Lung (tissue), 12 donors: ENCODE data around the gene ABR. TPM values are rescaled to one million over a fixed set of nuclear protein-coding genes. Genes with fewer than 3 reads are reported as not detected.

Experiments
- ATAC-seq: fragments of 200-7000 bp; cut with Tn5 transposase; one replicate; pipeline ENCODE4 v1.9.1; 2020; ENCODE audit warnings: moderate number of reproducible peaks; ENCODE audit not compliant: insufficient read depth, low FRiP score
- DNase-seq, 3 donors: peaks; one replicate each; pipeline ENCODE4 v3.0.0-alpha.2; 2013 to 2017
- H3K27ac ChIP-seq, 2 donors: one replicate each; pipeline ENCODE4 v1.5.1; 2013; ENCODE audit warnings: mild to moderate bottlenecking in 2 of 2, moderate library complexity in 2 of 2, control low read depth in 1 of 2, inconsistent platforms in 1 of 2, low read depth in 1 of 2, low read length in 1 of 2
- H3K27me3 ChIP-seq, 3 donors: one replicate each; pipeline ENCODE4 v1.5.1; 2013; ENCODE audit warnings: low read length in 2 of 3; ENCODE audit not compliant: control insufficient read depth in 3 of 3, insufficient read depth in 3 of 3
- H3K36me3 ChIP-seq, 4 donors: one replicate each; pipeline ENCODE4 v1.5.1; 2013; ENCODE audit warnings: low read length in 4 of 4, mild to moderate bottlenecking in 1 of 4, moderate library complexity in 1 of 4; ENCODE audit not compliant: control insufficient read depth in 4 of 4, insufficient read depth in 4 of 4
- H3K4me1 ChIP-seq, 5 donors: one replicate each; pipeline ENCODE4 v1.5.1; 2013; ENCODE audit warnings: low read length in 5 of 5, mild to moderate bottlenecking in 2 of 5, moderate library complexity in 1 of 5; ENCODE audit not compliant: control insufficient read depth in 5 of 5, insufficient read depth in 5 of 5
- H3K4me3 ChIP-seq: one replicate; pipeline ENCODE4 v1.5.1; 2013; ENCODE audit warnings: mild to moderate bottlenecking, control low read depth, moderate library complexity
- H3K9ac ChIP-seq, 2 donors: one replicate each; pipeline ENCODE4 v1.5.1; 2013; ENCODE audit warnings: low read length in 2 of 2, control low read depth in 1 of 2; ENCODE audit not compliant: insufficient read depth in 1 of 2
- H3K9me3 ChIP-seq, 4 donors: one replicate each; pipeline ENCODE4 v1.5.1; 2013; ENCODE audit warnings: low read length in 3 of 4, mild to moderate bottlenecking in 1 of 4, moderate library complexity in 1 of 4; ENCODE audit not compliant: control insufficient read depth in 4 of 4, insufficient read depth in 3 of 4
- WGBS, 2 donors: extraction: QIAGEN DNeasy Blood & Tissue Kit; methylation state at CpG; one replicate each; pipeline ENCODE4 v1.1.7; 2013; 5-methylcytosine and 5-hydroxymethylcytosine counted together
- polyA plus RNA-seq, 2 donors: library from polyadenylated mRNA; stranded (reverse); fragments of 200-250 nt; gene quantifications; one replicate each; pipeline ENCODE4 v1.2.1, GENCODE V29; 2013
- total RNA-seq, 2 donors: library from RNA; depleted of rRNA in 1 of 2; stranded (reverse); fragments of >200 nt in 1 of 2; gene quantifications; one replicate each; pipeline ENCODE4 v1.2.1, GENCODE V29; 2014 to 2021
- TF ChIP-seq, protein P1 (sequence below): IDR thresholded peaks from 2 replicates; pipeline ENCODE4 v1.5.1; 2012; ENCODE audit warnings: mild to moderate bottlenecking; ENCODE audit errors: control extremely low read depth, extremely low read depth
- donor health status: control.
- donor health status: control.
- donor health status: Bipolar disorder and iron deficiency.
- donor health status: healthy.
- donor health status: DM: yes; HTN: yes; CAD: no.

The ABR gene
- total and polyA plus RNA-seq, 4 donors, result 54.8 to 187 (median 70.2) TPM

- H3K36me3 ChIP-seq, result peaks cover 0 to 4% (median 0%) of the 10 kb centered on the region in 4 donors
- no peak overlapping the region for H3K27ac ChIP-seq
- peaks cover 0 to 12% (median 6%) of the 10 kb centered on the region in 5 donors for H3K4me1 ChIP-seq
- H3K4me3 ChIP-seq, result no peak overlapping the region
- TF ChIP-seq, protein P1, sequence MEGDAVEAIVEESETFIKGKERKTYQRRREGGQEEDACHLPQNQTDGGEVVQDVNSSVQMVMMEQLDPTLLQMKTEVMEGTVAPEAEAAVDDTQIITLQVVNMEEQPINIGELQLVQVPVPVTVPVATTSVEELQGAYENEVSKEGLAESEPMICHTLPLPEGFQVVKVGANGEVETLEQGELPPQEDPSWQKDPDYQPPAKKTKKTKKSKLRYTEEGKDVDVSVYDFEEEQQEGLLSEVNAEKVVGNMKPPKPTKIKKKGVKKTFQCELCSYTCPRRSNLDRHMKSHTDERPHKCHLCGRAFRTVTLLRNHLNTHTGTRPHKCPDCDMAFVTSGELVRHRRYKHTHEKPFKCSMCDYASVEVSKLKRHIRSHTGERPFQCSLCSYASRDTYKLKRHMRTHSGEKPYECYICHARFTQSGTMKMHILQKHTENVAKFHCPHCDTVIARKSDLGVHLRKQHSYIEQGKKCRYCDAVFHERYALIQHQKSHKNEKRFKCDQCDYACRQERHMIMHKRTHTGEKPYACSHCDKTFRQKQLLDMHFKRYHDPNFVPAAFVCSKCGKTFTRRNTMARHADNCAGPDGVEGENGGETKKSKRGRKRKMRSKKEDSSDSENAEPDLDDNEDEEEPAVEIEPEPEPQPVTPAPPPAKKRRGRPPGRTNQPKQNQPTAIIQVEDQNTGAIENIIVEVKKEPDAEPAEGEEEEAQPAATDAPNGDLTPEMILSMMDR, result no peak
- no peak overlapping the region for H3K9ac ChIP-seq
- WGBS, 2 donors, result 61 to 75% methylated on average over 8 of the region's 8 CpGs
- peaks cover 0 to 8% (median 0%) of the 10 kb centered on the region in 3 donors for H3K27me3 ChIP-seq
- ATAC-seq (no peak), DNase-seq (no peak)
- no peaks in the 10 kb centered on the region for H3K9me3 ChIP-seq
Observed at GRCh38 chr17:1119924-1120323, 59.9 kb downstream of the ABR start.

GRCh38 chr17:1116602-1117001 is 63.2 kb downstream of the ABR start:
- no peak for ATAC-seq
- WGBS, 2 donors, result 78 to 80% methylated on average over 12 of the region's 12 CpGs
- H3K27ac ChIP-seq, result no peak overlapping the region

DNA sequence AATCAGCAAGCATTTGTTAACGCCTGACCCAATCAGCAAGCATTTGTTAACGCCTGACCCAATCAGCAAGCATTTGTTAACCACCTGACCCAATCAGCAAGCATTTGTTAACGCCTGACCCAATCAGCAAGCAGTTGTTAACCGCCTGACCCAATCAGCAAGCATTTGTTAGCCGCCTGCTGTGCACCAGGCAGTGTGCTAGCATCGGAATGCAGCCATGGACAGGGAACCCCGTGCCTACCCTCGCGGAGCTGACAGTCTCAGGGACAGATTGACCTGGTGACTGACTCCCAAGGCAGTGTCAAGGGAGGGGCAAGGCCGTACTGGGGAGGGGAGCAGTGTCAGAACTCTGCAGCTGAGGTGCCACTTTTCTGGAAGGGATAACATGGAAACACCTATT is 66.9 kb downstream of the ABR start:
- DNase-seq (no peak), ATAC-seq (no peak)
- Histone ChIP-seq H3K9ac (no peak overlapping the region), H3K4me3 (no peak overlapping the region), H3K9me3 (no peaks in the 10 kb centered on the region), H3K36me3 (no peaks in the 10 kb centered on the region), H3K27me3 (no peaks in the 10 kb centered on the region), H3K27ac (peak overlapping the region in 1 of 2 donors; percentile 15), H3K4me1 (peaks cover 12 to 39% (median 31%) of the 10 kb centered on the region in 5 donors)
- TF ChIP-seq, protein P1, result no peak
- 94 to 96% methylated on average over 10 of the region's 10 CpGs for WGBS, 2 donors

More at GRCh38 chr17:1116602-1117001, 63.2 kb downstream of the ABR start:
- TF ChIP-seq, protein P1, result no peak
- Histone ChIP-seq H3K4me1 (peaks cover 7 to 17% (median 9%) of the 10 kb centered on the region in 5 donors), H3K36me3 (peaks cover 0 to 2% (median 0%) of the 10 kb centered on the region in 4 donors), H3K4me3 (no peak overlapping the region), H3K9ac (no peak overlapping the region), H3K27me3 (no peaks in the 10 kb centered on the region), H3K9me3 (no peaks in the 10 kb centered on the region)
- no peak for DNase-seq
